GM19240 (cell line): Measurements from ENCODE around the gene UAP1.
"Not testable (repeated sequence)": the region's sequence is repeated elsewhere in the genome, so short reads cannot be mapped to it uniquely, and the experiment has no call there.

Experiments used
- DNase-seq: peaks from one replicate; pipeline ENCODE4 v3.0.0; 2011; ENCODE audit warnings: low spot score; ENCODE audit not compliant: insufficient read length

UAP1 gene

DNA sequence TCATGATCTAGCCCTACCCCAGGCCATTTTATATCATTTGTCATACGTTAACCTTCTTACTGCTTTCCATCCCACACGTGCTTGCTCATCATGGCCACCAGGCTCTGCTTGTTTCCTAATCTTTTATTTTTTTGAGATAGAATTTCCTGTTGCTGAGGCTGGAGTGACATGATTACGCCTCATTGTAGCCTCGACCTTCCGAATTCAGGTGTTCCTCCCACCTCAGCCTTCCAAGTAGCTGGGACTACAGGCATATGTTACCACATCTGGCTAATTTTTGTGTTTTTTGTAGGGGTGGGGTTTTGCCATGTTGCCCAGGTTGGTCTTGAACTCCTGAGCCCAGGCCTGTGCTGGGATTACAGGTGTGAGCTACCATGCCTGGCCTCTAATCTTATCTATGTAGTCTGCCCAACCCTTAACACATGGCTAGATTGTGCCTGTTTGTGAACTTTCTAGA, 3.3 kb downstream of the UAP1 start:
- DNase-seq: no peak

DNA sequence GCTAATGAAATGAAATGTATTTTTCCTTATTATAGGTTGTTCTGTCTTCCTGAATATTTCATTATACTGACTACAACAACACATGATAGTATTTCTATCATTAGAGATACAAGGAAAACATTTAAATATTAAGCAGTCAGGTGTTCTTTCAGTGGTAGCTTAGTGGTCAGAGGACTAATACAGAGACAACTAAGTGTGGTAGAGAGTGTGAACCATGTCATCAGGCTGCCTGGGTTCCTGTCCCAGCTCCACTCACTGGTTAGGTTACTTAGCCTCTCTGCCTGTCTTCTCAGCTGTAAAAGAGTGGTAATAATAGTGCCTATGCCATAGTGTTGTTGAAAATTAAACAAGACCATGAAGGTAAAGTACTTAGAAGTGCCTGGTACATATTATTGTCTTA, 3.9 kb downstream of the UAP1 start:
- DNase-seq: no peak

DNA sequence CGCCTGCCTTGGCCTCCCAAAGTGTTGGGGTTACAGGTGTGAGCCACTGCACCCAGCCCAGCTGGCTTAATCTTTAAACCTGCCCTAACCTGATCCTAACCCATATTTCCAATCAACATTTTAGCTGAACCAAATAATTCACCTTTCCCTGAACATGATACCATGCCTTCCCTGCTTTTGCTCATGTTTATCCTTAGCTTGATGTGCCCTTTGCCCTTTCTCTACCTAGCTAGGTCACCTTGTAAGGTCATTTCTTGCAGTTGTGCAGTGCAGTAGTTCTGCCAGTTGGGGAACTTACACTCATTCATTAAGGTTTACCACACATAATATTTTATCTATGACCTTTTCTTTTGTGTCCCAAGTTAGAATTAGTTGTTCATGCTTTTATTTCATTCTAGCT, 5.3 kb downstream of the UAP1 start:
- DNase-seq: no peak

DNA sequence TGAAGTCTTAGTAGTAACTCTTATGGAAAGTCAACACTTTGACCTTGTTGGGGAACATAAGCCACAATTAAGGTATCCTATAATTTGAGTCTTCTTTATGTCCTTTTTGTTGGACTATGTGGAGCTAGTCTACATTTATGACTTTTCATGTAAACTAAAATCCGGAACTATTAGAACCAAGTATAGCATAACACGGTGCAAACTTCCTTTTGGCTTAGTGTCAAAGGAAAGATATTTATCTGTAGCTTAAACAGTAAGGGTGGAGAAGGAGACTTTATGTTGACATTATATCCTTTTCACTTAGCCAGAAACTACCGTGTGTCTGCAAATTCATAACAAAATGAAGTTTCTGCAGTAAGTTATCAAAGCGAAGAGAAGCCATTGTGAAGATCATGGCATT, 7.3 kb downstream of the UAP1 start:
- DNase-seq: no peak

DNA sequence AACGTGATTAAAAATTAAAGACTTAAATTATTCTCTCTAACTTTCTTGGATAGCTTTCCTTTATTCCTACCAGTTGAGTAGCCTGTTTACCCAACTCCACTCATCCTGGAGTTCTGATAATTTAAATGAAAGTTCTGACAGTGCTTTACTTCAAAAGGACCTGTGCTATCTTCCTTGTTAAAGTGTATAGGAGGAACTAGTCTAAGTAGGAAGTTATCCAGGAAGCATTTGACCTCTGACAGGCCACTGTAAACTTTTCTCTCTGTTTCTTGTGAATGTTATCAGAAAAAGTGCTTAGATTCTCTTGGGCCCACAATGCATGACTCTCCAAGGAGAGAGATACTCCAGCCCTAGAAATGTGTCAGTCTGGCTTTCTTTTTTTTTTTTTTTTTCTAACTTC, 9.2 kb downstream of the UAP1 start:
- no peak for DNase-seq

DNA sequence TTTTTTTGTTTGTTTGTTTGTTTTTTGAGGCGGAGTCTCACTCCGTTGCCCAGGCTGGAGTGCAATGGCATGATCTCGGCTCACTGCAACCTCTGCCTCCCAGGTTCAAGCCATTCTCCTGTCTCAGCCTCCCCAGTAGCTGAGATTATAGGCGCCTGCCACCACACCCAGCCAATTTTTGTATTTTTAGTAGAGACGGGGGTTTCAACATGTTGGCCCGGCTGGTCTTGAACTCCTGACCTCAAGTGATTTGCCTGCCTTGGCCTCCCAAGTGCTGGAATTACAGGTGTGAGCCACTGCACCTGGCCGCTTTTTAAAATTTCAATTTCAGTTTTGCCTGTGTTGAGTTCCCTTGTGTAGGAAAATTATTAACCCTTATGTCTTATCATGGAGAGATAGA, 9.6 kb downstream of the UAP1 start:
- not testable (repeated sequence) for DNase-seq

DNA sequence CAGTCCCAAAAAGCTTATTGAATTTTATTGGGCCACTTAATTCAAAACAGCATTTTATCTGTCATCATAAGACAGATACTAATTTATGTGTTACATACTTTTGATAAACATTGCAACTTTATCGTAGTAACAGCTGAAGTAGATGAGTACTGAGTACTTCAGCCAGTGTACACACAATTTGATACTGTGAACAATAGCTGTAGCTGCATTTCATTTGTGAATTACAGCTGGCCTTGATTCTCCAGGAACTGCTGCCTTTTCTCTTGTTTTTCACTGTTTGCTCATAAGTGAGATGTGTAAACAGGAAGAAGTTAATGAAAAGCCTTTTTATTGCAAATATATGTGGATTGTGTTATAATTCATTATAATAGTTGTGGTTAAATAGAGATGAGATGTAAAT, 10.2 kb downstream of the UAP1 start:
- DNase-seq: no peak

DNA sequence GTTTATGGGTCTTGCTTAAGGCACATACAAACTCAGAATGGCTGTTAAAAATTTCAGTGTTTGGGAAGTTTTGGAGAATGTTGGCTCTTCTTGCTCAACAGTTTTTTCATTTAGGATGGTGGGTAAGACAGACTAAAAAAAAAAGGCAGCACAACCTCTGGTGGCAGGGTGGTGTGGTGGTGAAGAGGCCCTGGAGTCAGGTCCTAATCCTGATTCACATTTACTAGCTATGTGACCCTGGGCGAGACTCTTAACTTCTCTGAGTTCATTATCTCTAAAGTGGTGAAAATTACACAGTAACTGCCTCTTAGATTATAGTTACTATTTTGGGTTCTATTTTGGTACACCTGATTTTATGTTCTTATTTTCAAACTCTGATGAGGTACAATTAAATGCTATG, 11.6 kb downstream of the UAP1 start:
- no peak for DNase-seq

DNA sequence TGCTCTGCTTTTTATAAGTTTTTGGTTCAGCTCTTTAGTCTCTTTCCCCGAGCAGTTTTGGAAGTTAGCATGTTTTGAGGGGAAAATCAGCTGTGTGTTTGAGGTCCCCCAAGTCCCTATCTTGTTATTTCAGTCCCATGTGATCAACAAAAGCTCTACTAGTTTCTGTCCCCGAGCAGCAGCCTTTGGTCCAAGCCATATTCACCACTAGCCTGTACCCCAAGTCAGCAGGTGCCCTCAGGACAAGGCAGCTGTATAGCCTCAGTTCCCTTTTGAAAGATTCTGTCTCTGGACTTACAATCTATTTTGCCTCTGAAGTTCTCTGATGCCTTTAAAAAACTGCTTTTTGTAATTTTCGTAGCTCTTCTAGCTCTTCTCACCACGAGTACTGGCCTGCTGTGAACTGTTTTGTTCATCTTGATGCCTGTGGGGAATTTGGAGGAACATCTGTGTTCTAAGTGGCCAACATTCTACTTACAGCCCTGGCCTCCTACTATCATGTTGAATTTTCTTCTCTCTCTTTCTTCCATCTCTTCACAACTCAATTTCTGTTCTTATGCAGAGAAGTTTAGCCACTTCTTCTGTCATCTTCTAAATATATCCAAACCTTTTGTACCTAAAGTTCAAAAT, 16.7 kb downstream of the UAP1 start:
- DNase-seq: no peak

DNA sequence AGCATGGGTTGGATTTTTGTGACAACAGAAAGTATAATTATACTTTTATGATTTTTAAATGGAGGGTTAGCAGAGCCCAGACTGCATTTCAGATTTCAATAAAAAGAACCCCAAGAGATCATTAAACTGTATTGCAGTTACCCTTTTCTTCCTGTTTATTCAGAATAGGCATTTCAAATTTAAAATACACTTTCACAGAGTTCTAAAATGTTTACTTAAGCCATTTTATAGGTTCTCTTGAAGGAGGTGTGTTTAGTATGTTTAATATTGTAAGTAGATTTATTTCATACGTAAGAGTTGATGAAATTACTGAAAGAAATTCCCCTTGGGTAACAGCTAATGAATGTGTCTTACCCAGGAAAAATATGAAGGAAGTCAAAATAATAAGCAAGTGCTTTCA, 17.4 kb downstream of the UAP1 start:
- DNase-seq: no peak

DNA sequence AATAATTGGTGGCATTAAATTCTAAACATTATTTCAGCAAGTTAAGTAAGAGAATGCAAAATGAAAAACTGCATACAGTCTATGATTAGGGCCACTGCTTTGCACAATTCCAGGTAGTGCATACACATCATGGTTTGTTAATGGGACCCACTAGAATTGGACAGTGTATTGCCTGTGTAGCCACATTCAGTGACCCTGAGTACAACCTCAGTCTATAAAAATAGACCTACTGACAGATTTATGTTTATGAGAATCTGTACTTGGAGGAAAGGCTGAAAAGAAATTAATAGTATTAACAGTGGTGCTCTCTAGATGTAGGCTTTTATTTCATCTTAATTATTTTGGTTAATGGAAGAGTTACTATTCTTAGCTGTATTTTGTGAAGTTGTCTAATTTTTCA, 18.8 kb downstream of the UAP1 start:
- DNase-seq: no peak

DNA sequence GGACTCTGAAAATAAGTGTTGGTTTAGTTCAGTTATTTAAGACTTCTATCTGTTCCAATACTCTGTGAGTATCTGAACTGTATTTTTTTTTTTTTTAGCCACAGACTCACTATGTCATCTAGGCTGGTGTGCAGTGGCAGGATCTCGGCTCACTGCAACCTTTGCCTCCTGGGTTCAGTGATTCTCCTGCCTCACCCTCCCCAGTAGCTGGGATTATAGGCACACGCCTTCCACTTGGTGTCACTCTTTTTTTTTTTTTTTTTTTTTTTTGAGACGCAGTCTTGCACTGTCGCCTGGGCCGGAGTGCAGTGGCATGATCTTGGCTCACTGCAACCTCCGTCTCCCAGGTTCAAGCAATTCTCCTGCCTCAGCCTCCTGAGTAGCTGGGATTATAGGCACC, 21.4 kb downstream of the UAP1 start:
- not testable (repeated sequence) for DNase-seq

DNA sequence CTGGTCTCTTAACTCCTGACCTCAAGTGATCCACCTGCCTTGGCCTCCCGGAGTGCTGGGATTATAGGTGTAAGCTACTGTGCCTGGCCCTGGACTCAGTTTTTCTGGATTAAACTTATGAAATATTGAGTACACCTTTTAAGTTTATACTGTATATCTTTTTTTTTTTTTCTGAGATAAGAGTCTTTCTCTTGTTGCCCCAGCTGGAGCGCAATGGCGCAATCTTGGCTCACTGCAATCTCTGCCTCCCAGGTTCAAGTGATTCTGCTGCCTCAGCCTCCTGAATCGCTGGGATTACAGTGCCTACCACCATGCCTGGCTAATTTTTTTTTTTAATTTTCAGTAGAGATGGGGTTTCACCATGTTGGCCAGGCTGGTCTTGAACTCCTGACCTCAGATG, 23.6 kb downstream of the UAP1 start:
- not testable (repeated sequence) for DNase-seq

DNA sequence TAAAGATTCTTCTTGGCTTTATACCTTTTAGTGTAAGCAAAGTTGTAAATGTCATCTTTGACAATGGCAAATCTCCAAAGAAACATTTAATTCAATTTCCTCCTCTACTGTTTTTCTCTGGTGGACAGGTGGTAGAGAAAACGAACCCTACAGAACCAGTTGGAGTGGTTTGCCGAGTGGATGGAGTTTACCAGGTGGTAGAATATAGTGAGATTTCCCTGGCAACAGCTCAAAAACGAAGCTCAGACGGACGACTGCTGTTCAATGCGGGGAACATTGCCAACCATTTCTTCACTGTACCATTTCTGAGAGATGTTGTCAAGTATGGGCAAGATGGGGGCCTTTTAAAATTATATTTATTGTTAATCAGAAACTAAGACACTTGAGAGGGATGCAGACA, 25.8 kb downstream of the UAP1 start:
- no peak for DNase-seq

DNA sequence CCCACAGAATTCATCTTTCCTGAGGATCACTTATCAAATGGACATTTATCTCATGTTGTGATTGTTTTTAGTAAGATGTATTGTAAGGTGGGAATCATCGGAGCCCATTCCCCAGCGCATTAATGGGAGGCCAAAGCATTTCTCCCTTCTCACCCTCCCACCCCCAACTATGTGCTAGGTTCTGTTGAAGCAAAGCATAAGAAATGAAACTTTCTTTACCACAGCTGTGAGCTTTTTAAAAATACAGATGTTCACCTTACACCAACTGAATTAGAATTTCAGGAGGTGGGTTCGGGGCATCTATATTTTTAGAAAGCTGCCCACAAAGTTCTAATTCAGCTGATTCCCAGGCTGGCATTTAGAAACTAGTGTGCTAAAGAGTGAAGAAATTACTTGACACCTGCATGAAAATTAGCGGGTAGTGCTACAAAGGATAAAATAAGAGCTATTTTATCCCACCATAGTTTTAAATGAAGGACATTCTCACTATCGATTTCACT, 26.3 kb downstream of the UAP1 start:
- no peak for DNase-seq

DNA sequence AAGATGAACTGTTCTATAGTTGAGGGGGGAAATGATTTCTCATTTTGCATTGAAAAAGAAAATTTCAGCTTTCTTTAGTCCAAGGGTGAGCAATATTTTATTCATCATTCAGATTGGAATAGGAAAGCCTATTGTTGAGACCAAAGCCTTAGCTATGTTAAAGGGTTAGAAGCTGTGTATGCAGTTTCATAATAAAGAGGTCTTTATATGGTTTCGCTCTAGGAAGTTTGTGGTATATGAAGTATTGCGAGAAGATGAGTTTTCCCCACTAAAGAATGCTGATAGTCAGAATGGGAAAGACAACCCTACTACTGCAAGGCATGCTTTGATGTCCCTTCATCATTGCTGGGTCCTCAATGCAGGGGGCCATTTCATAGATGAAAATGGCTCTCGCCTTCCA, 28.6 kb downstream of the UAP1 start:
- no peak for DNase-seq

DNA sequence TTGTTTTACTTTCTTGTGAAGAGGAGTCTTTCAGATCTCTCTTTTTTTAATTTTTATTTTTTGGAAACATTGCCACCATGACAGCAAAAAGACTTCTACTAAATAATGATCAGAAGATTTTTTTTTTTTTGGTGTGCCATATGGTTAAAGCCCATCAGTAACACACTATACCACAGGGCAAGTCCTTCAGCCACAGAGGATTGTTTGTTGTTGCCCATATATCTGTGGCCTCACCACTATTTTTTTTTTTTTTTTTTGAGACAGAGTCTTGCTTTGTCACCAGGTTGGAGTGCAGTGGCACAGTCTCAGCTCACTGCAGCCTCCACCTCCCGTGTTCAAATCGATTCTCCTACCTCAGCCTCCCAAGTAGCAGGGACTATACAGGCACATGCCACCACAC, 29.2 kb downstream of the UAP1 start:
- DNase-seq: no peak

DNA sequence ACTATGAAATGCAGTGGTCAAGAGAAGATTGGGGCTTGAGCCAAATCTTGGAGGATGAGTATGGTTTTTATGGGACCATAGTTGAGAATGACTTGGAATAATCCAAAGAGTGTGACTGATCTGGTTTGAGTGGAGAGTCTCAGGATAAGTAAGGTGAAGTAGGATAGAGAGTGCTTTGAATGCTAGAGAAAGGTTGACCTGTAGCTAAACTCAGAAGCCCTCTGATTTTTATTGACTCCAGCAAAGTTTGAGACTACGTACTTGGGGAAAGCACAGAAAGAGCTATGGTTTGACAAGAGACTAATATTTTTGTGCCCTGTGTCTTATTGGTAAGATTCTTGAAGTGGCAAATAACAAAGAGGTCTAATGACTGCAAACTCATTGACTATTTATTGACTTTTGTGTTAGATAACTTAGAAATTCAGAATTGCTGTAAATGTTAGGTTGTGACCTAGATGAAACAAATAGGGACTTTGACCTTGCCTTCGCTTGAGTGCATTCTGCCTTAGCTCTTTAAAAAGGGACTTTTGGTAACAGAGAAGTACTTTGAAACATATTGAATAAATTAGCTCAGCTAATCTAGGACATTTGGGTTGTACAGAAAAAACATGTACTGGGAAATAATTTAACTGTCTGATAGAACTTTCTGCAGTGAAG, 35.1 kb downstream of the UAP1 start:
- DNase-seq: no peak

DNA sequence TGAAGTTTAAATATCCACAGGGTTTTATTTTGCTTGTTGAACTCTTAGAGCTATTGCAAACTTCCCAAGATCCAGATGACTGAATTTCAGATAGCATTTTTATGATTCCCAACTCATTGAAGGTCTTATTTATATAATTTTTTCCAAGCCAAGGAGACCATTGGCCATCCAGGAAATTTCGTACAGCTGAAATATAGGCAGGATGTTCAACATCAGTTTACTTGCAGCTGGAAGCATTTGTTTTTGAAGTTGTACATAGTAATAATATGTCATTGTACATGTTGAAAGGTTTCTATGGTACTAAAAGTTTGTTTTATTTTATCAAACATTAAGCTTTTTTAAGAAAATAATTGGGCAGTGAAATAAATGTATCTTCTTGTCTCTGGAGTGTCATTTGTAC, 37.9 kb downstream of the UAP1 start:
- no peak for DNase-seq

DNA sequence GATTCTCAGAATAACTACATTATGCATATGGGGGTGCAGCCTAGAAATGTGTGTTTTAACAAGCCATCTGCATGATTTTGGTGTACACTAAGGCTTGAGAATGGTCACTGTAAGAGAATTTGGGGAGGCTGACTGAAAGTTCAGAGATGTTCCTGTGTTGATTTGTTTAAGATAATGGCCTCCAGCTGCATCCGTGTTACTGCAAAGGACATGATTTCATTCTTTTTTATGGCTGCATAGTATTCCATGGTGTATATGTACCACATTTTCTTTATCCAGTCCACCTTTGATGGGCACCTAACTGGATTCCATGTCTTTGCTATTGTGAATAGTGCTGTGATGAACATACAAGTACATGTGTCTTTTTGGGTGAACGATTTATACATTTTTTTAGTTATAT, 41.6 kb downstream of the UAP1 start:
- not testable (repeated sequence) for DNase-seq

DNA sequence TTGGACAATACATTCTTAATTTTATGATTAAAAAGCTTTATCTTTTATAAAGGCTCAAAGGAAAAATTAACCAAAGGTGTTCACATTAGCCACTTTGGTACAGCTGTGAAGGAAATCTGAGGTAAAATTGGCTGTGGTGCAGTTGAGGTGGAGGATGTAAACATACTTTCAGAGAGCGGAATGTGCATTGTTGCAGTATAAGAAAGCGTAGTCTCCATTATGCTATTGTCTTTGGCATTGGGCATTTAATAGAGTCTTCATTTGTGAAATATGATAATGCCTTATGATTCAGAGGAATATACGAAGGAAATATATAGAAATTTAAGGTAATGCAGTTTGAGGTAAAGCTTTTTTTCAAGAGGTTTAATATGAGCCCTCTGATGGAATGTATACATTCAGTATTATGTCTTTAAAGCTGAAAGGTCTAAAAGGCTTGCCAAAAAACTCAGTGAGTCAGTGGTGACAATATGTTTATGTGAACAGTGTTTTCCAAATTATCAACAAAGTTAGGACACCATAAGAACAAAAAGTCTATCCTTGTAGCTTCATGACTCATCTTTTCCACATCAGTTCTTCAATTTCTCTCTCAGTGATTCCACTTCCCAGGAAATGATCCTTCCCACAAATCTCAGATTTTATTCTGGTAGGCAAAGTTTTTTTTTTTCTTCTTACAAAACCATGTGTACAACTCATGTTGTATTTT, 43.9 kb downstream of the UAP1 start:
- no peak for DNase-seq

DNA sequence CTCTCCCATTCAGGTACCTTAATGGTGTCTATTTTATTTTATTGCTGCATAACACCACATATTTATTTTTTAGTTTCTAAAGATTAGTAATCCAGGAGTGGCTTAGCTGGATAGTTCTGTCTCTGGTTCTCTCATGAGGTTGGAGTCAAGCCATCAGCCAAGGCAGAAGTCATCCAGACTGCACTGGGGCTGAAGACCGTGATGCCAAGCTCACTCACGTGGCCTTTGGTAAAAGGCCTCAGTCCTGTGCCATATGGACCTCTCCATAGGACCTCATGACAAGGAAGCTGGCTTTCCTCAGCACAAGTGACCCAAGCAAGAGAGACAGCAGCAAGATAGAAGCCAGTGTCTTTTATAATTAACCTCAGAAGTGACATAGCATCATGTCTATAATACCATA, 47.8 kb downstream of the UAP1 start:
- DNase-seq: no peak
